ENCODE measurements around the gene CAMK2N1. TPM values are rescaled to one million over a fixed set of nuclear protein-coding genes. Genes with fewer than 3 reads are reported as not detected.

Gene CAMK2N1
- polyA plus RNA-seq, 1 donor from 2014 or later, result 67.1 TPM

- peak overlapping the region; percentile 90 for H3K4me3 ChIP-seq (ENCODE audit: low read length)
- H3K27me3 ChIP-seq (ENCODE audit: insufficient read depth, low read depth, low read length), result no peaks in the 10 kb centered on the region
- peak overlapping the region; percentile 93 for H3K9ac ChIP-seq (ENCODE audit: low read length)
- peak overlapping the region; percentile 74 for H3K27ac ChIP-seq (ENCODE audit: low read length)
- peaks cover 37% of the 10 kb centered on the region for H3K79me2 ChIP-seq (replicated peaks; ENCODE audit: insufficient read depth, low read length)
- peak overlapping the region; percentile 96 for H2AFZ ChIP-seq (ENCODE audit: low read depth, low read length)
- TF ChIP-seq REST (IDR thresholded peaks at IDR 0.05; ENCODE audit: borderline replicate concordance) (no peak), EZH2 (IDR thresholded peaks at IDR 0.05; ENCODE audit: borderline replicate concordance, insufficient read depth, low read length, poor library complexity, severe bottlenecking) (no peak), EP300 (conservative IDR thresholded peaks at IDR 0.05; ENCODE audit: poor library complexity, severe bottlenecking) (no peak), SMC3 (conservative IDR thresholded peaks at IDR 0.05; ENCODE audit: poor library complexity) (no peak), RAD21 (conservative IDR thresholded peaks at IDR 0.05) (no peak), MXI1 (conservative IDR thresholded peaks at IDR 0.05; ENCODE audit: poor library complexity, severe bottlenecking) (no peak), POLR2AphosphoS5 (IDR thresholded peaks at IDR 0.05) (no peak), CTCF (IDR thresholded peaks at IDR 0.05; ENCODE audit: poor library complexity, severe bottlenecking) (no peak), TAF1 (IDR thresholded peaks at IDR 0.05; ENCODE audit: low read depth) (no peak)
- no peaks in the 10 kb centered on the region for H3F3A ChIP-seq (ENCODE audit: insufficient read depth, low read length, poor library complexity, severe bottlenecking)
- no peaks in the 10 kb centered on the region for H4K20me1 ChIP-seq (ENCODE audit: insufficient read depth)
- no peaks in the 10 kb centered on the region for H3K9me2 ChIP-seq (ENCODE audit: insufficient read depth, low read length)
- H3K36me3 ChIP-seq (ENCODE audit: insufficient read depth, low read length), result no peaks in the 10 kb centered on the region
- peak overlapping the region; percentile 70 for H3K4me2 ChIP-seq (ENCODE audit: low read length)
- H3K9me3 ChIP-seq (ENCODE audit: low read length), result no peaks in the 10 kb centered on the region
Observed at GRCh38 chr1:20508411-20508771, 22.4 kb upstream of the CAMK2N1 start.

DNA sequence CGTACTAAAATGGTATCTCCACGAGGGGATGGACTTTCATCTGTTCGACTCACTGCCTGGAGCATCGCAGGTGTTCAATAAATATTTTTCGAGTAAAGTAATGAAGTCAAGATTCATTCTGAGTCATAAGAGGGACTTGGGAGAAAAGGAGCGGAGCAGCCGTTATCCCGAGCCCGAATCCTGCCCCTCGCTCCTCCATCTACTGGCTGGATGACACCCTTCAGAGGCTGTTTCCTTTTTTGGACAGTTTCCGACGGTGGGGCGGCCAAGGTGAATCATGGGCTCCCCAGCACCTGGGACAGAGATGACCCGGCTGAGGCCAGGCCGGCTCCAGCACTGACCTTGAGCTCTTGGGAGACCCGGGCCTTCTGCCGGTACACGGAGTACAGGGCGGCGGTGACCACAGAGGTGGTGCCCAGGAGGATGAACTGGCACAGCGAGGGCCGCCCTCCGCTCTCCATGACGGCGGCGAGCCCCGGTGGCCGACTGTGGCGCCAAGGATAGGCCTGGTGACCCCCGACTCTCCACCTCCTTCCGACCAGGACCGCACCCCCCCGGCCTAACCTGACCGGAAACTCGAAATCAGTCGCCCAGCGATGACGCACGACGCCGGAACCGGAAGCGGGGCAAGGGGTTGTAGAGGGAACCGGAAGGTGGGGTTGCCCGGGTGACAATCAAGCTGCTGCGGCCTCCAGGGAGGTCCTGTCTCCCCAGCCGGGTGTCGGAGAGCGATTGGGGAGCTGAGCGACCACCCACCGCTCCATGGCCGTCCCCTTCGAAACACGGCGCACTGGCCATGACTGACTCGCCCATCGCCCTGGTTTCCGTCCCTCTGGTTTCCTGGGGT is 21.8 kb upstream of the CAMK2N1 start, which contains the start of gene MUL1:
Gene MUL1, minus strand, starts transcription at position 588 of the 847 bp plus-strand sequence. Its CDS starts 127 bp downstream, at position 461.
- Histone ChIP-seq H3K9ac (ENCODE audit: low read length) (peak within 1 kb of the TSS; percentile 93), H3K9me3 (ENCODE audit: low read length) (no peaks in the 10 kb centered on the region), H3K79me2 (replicated peaks; ENCODE audit: insufficient read depth, low read length) (peaks cover 37% of the 10 kb centered on the region), H3K4me3 (ENCODE audit: low read length) (peak within 1 kb of the TSS; percentile 90), H3K9me2 (ENCODE audit: insufficient read depth, low read length) (no peaks in the 10 kb centered on the region), H3K27me3 (ENCODE audit: insufficient read depth, low read depth, low read length) (no peaks in the 10 kb centered on the region), H4K20me1 (ENCODE audit: insufficient read depth) (no peaks in the 10 kb centered on the region), H3K4me2 (ENCODE audit: low read length) (peak within 1 kb of the TSS; percentile 96), H3F3A (ENCODE audit: insufficient read depth, low read length, poor library complexity, severe bottlenecking) (no peaks in the 10 kb centered on the region), H2AFZ (ENCODE audit: low read depth, low read length) (peak within 1 kb of the TSS; percentile 96), H3K36me3 (ENCODE audit: insufficient read depth, low read length) (no peaks in the 10 kb centered on the region), H3K27ac (ENCODE audit: low read length) (peak within 1 kb of the TSS; percentile 74)
- TF ChIP-seq RAD21 (conservative IDR thresholded peaks at IDR 0.05), result peak; percentile 8
- no peak for TF ChIP-seq REST (IDR thresholded peaks at IDR 0.05; ENCODE audit: borderline replicate concordance)
- TF ChIP-seq MXI1 (conservative IDR thresholded peaks at IDR 0.05; ENCODE audit: poor library complexity, severe bottlenecking), result peak; percentile 74
- peak; percentile 49 for TF ChIP-seq TAF1 (IDR thresholded peaks at IDR 0.05; ENCODE audit: low read depth)
- no peak for TF ChIP-seq SMC3 (conservative IDR thresholded peaks at IDR 0.05; ENCODE audit: poor library complexity)
- peak; percentile 8 for TF ChIP-seq CTCF (IDR thresholded peaks at IDR 0.05; ENCODE audit: poor library complexity, severe bottlenecking)
- TF ChIP-seq EZH2 (IDR thresholded peaks at IDR 0.05; ENCODE audit: borderline replicate concordance, insufficient read depth, low read length, poor library complexity, severe bottlenecking), result no peak
- peak; percentile 69 for TF ChIP-seq EP300 (conservative IDR thresholded peaks at IDR 0.05; ENCODE audit: poor library complexity, severe bottlenecking)
- peak; percentile 97 for TF ChIP-seq POLR2AphosphoS5 (IDR thresholded peaks at IDR 0.05)
